A549 treated with AZD9567 at 1 μM for 4 hours (cell line): ENCODE results near the gene ITGA1. TPM values are rescaled to one million over a fixed set of nuclear protein-coding genes. Genes with fewer than 3 reads are reported as not detected.

ENCODE experiments used
- total RNA-seq: library from RNA; stranded (reverse); fragments of 200-300 nt; extraction: Qiagen RNA extraction; gene quantifications from 5 replicates; pipeline ENCODE4 v1.2.3, GENCODE V29; 2022; ENCODE audit not compliant: insufficient read depth

The ITGA1 gene
- 1.0 to 10.0 TPM (median 1.2 TPM) in 5 replicates for total RNA-seq

DNA sequence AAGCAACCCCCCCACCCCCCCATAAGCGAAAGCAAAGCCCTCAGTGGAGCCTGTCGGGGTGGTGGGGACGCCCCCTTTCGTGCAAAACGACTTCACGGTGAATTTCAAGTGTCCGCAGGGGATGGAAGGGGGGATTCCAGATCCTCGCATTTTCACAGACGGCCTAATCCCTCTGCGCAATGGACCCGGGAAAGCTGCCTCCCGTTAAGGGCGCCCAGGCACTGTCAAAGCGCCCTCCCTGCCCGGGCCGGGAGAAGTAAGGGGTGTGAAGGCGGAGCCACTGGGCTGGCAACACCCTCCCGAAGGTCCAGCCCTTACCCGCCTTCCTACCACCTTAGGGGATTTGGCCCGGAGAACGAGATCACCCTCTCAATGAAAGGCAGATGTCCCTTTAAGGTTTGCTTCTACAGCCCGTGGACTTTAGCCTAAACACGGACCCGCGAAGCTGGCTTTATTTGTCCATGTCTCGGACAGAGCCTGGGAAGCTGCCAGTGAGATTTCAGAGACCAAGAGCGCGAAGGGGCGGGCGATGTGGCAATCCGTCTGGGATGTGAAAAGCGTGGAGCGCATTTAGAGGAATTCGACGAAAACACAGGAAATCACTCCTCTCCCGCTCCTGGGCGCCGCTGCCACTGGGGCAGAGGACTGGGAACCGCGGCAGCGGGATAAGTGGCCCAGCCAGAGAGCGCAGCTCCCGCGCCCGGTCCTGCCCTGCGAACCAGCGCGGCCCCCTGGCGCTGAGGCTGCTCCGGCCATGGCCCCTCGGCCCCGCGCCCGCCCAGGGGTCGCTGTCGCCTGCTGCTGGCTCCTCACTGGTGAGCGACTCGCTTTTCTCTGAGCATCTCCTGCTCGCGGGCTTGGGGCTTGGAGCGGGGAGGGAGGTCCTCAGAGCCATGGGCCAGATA lies at the start of gene ITGA1, which contains the start of gene PELO:
TSS of gene ITGA1 (plus strand) at position 317 of the 905 bp plus-strand sequence. CDS start at position 755, 438 bp downstream.
TSS of gene PELO (plus strand) at position 317 of the 905 bp plus-strand sequence. CDS start 12,479 bp downstream, outside the sequence.

DNA sequence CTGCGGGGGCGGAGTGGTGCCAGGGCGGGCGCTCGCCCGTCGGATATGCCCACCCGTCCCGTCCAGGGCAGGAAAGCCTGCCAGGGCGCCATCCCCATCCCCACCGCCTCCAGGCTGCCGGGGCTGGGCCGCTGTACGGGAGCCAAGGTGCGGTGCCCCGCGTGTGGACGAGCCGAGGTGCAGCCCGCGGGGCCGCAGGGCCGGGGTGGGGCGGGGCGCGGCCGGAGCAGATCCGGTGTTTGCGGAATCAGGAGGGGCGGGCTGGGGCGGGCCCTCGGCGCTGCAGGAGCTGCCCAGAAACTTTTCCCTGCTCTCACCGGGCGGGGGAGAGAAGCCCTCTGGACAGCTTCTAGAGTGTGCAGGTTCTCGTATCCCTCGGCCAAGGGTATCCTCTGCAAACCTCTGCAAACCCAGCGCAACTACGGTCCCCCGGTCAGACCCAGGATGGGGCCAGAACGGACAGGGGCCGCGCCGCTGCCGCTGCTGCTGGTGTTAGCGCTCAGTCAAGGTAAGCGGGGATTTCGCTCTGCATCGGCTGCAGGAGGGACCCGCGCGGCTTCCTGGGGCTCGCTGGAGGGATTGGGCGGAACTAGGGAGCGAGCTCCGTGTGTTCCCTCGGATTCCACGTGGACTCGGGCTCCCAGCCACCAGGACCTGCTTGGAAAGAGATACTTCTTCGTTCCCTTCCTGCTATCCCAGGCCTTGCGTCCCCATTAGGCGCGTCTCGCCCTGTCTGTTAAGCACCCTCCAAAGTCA lies 201.5 kb downstream of the ITGA1 start, which contains the start of gene ITGA2:
TSS of gene ITGA2 (plus strand) at position 328 of the 756 bp plus-strand sequence. CDS start at position 445, 117 bp downstream.

Other genes with a start within 250 kb of the ITGA1 start
- gene PELO, start within 50 bp of the ITGA1 start, total RNA-seq: 15.9 to 18.0 TPM (median 17.0 TPM) in 5 replicates
- gene ITGA2, start 201.4 kb downstream of the ITGA1 start, total RNA-seq: 10.2 to 14.3 TPM (median 12.9 TPM) in 5 replicates